Neutrophil (primary cell): ENCODE measurements around the gene CABLES1.

Experiments
- H3K27ac ChIP-seq: fragments of 200-600 bp; sonication (generic); 2 replicates; pipeline ENCODE4 v1.5.1; 2016; ENCODE audit warnings: mild to moderate bottlenecking, moderate library complexity
- H3K27me3 ChIP-seq: fragments of 200-600 bp; sonication (generic); 2 replicates; pipeline ENCODE4 v1.6.0; 2016; ENCODE audit warnings: mild to moderate bottlenecking
- H3K36me3 ChIP-seq: fragments of 200-600 bp; sonication (generic); 2 replicates; pipeline ENCODE4 v1.5.1; 2017
- H3K4me1 ChIP-seq, 2 experiments: fragments of 200-600 bp in 1 of 2; sonication (generic) in 1 of 2; 1 replicate in 1 of 2; 2 replicates in 1 of 2; pipeline versions ENCODE4 v1.5.1 to v1.6.1; 2013 to 2016; ENCODE audit warnings: low read depth in 1 of 2, low read length in 1 of 2, mild to moderate bottlenecking in 1 of 2, moderate library complexity in 1 of 2; ENCODE audit not compliant: control insufficient read depth in 1 of 2, insufficient read depth in 1 of 2
- H3K4me3 ChIP-seq, 2 experiments: fragments of 200-600 bp in 1 of 2; sonication (generic) in 1 of 2; 1 replicate in 1 of 2; 2 replicates in 1 of 2; pipeline ENCODE4 v1.5.1; 2013 to 2016; ENCODE audit warnings: low read depth in 1 of 2, low read length in 1 of 2, mild to moderate bottlenecking in 1 of 2, moderate library complexity in 1 of 2
- H3K9me3 ChIP-seq: fragments of 200-600 bp; sonication (generic); 2 replicates; pipeline ENCODE4 v1.5.1; 2016
- TF ChIP-seq, protein P1 (sequence below): fragments of 200-600 bp; sonication (generic); IDR thresholded peaks from 2 replicates; pipeline ENCODE4 v1.5.1; 2016; ENCODE audit warnings: antibody characterized with exemption

CABLES1 gene

DNA sequence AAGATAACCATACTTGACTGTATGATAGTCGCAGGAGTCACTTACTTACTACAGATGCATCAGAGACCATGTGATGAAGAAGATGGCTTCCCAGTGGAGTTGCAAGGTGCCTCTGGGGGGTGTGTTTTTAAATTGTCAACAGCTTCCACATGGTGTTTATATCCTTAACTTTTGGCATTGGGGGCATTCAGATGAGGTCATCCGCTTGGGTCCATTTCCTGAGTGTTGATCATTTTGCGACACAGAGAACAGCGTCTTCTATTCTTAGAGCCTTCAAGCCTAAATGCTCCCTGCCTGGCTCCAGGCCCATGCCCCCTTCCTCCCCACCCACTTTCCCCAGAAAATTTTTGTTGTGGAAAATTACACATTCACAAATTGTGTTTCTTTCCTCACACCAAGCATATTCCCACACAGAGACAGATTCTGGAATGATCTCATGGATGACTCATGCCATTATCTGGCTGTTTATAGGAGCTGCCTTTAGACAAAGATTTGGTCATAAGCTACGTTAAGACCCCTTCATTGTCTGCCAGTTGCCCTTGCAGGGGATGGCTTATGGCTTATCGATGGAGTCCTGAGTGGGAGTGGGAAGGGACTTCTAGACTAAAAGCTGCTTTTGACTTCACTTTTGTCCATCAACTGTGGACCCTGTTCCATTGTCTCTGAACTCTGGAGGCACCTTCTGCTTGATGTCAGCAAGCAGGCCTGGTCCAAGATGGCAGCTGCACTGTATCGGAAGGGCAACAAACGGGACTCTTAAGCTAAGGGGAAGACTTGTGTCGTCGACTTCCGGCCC is 91.8 kb downstream of the CABLES1 start:
- Histone ChIP-seq H3K36me3 (no peaks in the 10 kb centered on the region), H3K4me1 (peaks cover 10 to 13% of the 10 kb centered on the region in 2 experiments), H3K9me3 (no peaks in the 10 kb centered on the region), H3K27me3 (no peaks in the 10 kb centered on the region), H3K4me3 (no peak overlapping the region), H3K27ac (no peak overlapping the region)
- TF ChIP-seq, protein P1, sequence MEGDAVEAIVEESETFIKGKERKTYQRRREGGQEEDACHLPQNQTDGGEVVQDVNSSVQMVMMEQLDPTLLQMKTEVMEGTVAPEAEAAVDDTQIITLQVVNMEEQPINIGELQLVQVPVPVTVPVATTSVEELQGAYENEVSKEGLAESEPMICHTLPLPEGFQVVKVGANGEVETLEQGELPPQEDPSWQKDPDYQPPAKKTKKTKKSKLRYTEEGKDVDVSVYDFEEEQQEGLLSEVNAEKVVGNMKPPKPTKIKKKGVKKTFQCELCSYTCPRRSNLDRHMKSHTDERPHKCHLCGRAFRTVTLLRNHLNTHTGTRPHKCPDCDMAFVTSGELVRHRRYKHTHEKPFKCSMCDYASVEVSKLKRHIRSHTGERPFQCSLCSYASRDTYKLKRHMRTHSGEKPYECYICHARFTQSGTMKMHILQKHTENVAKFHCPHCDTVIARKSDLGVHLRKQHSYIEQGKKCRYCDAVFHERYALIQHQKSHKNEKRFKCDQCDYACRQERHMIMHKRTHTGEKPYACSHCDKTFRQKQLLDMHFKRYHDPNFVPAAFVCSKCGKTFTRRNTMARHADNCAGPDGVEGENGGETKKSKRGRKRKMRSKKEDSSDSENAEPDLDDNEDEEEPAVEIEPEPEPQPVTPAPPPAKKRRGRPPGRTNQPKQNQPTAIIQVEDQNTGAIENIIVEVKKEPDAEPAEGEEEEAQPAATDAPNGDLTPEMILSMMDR: no peak

- H3K27ac ChIP-seq: no peak overlapping the region
- TF ChIP-seq, protein P1: no peak
- no peaks in the 10 kb centered on the region for H3K27me3 ChIP-seq
- no peaks in the 10 kb centered on the region for H3K36me3 ChIP-seq
- H3K9me3 ChIP-seq: no peaks in the 10 kb centered on the region
- peaks cover 10 to 13% of the 10 kb centered on the region in 2 experiments for H3K4me1 ChIP-seq
- no peak overlapping the region for H3K4me3 ChIP-seq
Measured at GRCh38 chr18:23227726-23228070, 92.4 kb downstream of the CABLES1 start.

DNA sequence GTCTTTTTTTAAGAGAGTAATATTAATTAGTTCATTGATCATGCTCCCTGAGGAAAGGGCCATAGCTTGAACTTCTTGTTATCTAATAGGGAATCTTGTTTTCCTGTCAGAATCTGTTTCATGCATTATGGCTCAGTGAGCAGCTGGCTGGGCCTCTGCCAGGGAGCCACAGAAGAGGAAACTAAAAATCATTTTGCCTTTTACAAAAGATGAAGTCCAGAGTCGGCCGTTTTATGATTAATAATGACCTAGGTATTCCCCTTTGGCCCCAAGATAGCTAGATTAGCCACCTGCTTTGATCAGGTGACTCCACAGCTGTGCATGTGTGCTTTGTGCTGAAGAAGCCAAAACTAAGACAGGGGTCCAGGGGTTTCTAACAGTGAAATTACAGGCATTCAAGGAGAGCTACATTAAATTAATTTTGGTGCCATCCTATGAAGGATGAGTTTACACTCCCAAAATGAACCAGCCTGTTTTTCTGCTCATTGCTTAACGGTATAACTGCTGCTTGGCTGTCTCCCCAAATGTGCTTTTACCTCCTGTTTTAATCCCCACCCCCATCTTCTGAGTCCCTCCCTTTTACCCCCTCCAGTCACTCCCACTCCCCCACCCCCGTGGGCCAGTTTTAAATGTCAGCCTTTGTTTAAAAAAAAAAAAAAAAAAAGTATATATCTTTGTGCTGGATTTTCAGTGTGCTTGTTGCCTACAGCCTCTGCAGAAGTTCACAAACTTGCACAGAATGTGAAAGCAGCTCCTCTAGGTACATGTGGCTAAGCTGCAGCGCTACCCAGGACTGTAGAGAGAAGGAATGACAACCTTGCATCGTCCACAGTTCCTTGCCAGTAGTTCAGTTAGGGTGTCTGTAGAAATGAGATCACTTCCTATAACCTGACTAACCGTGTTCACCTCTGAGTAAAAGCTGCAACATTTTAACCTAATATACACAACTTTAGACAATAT is 93.1 kb downstream of the CABLES1 start:
- Histone ChIP-seq H3K4me3 (no peak overlapping the region), H3K36me3 (no peaks in the 10 kb centered on the region), H3K27me3 (no peaks in the 10 kb centered on the region), H3K9me3 (no peaks in the 10 kb centered on the region), H3K4me1 (peaks cover 10 to 13% of the 10 kb centered on the region in 2 experiments), H3K27ac (no peak overlapping the region)
- TF ChIP-seq, protein P1: no peak

DNA sequence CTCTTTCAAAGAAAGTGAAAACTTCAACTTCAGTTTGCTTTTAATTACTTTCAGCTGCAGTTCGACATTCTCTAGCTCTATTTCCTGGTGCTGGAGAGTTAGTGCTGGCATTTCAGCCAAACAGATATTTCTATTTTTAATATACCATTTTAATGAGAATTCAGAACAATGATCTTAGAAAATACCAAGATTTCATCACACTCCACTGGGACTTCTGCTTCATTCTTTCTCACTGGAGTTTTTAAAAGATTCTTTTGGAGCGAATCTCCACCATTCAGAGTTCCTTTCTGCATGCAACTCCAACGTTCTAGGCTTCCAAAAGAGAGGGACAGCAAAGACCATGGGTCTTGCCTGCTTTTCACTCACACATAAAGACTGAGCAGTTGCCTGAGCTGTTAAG is 94.2 kb downstream of the CABLES1 start:
- H3K27ac ChIP-seq: no peak overlapping the region
- peaks cover 10 to 13% of the 10 kb centered on the region in 2 experiments for H3K4me1 ChIP-seq
- no peaks in the 10 kb centered on the region for H3K9me3 ChIP-seq
- TF ChIP-seq, protein P1: no peak
- H3K27me3 ChIP-seq: no peaks in the 10 kb centered on the region
- H3K36me3 ChIP-seq: no peaks in the 10 kb centered on the region
- H3K4me3 ChIP-seq: no peak overlapping the region

- no peaks in the 10 kb centered on the region for H3K36me3 ChIP-seq
- H3K4me1 ChIP-seq: peaks cover 10% of the 10 kb centered on the region in 2 experiments
- no peaks in the 10 kb centered on the region for H3K9me3 ChIP-seq
- no peak overlapping the region for H3K4me3 ChIP-seq
- no peaks in the 10 kb centered on the region for H3K27me3 ChIP-seq
- H3K27ac ChIP-seq: no peak overlapping the region
- TF ChIP-seq, protein P1: no peak
Measured at GRCh38 chr18:23230686-23231085, 95.4 kb downstream of the CABLES1 start.
